GM19035 (cell line): ENCODE measurements around the gene FMO5.
"Not testable (repeated sequence)": the region's sequence is repeated elsewhere in the genome, so short reads cannot be mapped to it uniquely, and the experiment has no call there.

Source experiments
- ATAC-seq: cut with Tn5 transposase; IDR thresholded peaks from one replicate; pipeline ENCODE4 v1.9.1; 2021; ENCODE audit not compliant: unreplicated experiment

Gene FMO5

DNA sequence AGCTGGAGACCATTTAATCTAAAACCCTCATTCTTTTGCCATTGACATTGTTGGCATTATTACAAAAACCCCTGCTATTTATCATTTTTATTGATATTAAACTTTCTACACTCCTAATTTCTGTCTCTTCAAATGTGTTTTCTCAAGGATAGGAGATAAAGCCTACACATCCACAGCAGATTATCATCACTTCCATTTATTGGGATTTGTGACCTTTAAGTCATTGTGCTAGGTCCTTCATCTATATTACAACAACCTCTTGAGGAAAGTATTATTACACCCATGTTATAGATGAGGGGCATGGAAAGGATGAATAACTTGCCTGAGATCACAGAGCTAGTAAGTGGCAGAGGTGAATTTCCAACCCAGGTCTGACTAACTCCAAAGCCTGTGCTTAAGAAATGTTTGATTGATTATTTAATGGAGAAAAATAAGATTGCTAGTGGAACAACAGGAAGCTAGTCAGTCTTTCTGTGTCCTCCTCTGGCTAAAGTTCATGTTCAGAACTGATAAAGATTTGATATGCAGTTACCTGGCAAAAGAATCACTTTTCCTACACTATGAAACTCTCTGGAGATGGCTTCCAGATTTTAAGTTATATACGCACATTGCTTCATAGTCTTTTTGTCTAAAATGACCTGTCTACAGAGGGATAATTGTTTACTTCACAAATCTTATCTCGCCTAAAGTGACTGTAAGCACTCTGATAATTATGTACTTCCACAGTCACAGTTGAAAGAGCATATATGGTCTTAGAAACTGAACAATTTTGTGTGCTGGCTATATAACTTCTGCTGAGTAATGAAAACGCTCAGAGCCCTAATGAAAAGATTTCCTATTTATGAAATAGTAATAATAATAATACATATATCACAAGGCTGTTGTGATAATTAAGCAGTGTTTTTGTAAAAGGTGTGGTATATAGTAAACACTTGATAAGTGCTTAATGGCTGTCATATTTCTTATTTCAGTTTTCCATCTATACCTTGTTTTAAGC is 15.0 kb downstream of the FMO5 start:
- no peak for ATAC-seq

DNA sequence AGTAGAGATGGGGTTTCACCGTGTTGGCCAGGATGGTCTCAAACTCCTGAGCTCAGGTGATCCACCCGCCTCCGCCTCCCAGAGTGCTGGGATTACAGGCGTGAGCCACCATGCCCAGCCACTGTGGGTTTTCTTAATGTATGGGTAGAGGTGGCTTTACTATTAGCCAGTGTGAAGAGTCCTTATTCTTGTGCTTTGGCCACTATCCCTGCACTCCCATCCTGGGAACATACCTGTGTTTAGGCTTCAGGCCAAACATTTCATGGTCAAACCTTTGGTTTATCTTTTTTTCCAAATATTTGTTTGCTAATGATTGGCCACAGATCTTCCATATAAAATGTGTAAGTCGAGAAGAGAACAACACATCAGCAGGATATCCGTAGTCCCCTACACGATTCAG is 16.5 kb downstream of the FMO5 start:
- no peak for ATAC-seq

DNA sequence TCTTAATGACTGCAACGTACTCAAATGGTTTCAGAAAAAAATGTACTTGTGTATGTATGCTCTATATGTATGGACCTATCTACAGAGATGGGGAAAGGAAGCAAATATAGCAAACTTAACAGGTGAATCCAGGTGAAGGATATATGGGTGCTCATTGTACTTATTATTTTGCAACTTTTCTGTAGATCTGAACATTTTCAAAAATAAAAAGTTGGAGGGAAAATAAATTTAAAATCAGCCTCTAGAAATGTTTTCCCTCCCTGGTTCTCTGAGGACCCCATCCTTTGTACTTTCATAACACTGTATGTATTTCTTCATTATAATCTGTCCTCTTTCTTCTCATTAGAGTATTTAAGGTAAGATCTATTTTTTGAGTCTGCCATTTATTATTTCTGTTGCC is 17.9 kb downstream of the FMO5 start:
- no peak for ATAC-seq

GRCh38 chr1:147204080-147204479 is 21.1 kb downstream of the FMO5 start:
- no peak for ATAC-seq

DNA sequence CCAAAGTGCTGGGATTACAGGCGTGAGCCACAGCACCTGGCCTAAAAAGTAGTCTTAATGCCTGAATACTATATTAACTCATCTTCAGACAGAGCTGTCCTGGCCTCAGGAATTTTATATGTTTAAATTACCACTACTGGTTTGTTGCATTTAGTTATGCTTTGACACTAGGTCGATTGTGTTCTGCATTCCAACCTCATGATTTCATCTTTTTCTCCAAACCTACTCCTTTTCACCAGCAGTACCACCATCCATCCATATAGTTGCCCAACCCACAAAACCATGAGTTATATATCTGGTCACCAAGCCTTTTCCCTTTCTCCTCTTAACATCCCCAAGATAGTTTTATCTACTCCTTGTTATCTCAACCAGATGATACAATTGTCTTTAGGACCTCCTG is 22.6 kb downstream of the FMO5 start:
- ATAC-seq = no peak

GRCh38 chr1:147201786-147202185 is 23.4 kb downstream of the FMO5 start:
- no peak for ATAC-seq

DNA sequence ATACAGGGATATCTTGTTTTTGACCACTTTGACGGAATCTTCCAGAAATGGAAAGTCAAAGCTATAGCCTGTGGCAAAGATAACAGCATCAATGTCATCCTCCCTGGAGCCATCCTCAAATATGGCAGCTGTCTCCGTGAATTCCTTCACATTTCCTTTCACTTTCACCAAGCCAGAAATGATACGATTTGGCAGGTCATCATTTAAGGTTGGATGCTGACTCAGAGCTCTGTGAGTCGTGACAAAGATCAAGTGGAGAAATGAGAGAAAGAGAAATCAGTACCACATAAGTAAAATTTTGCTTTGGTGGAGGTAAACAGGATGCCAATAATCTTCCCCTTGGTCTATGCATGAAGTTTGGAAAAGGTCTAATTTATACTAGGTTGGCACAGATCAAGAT is 23.9 kb downstream of the FMO5 start:
- no peak for ATAC-seq

DNA sequence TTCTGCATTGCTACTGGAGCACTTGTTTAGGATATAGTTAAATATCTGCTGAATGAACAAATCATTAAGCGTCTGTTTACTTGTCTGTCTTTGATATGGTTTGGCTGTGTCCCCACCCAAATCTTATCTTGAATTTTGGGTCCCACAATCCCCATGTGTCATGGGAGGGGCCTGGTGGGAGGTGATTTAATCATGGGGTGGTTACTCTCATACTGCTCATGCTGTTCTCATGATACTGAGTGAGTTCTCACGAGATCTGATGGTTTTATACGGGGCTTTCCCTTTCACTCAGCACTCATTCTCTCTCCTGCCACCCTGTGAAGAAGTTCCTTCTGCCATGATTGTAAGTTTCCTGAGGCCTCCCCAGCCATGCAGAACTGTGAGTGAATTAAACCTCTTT is 27.8 kb downstream of the FMO5 start:
- not testable (repeated sequence) for ATAC-seq

GRCh38 chr1:147189514-147189913 is 35.6 kb downstream of the FMO5 start:
- no peak for ATAC-seq

GRCh38 chr1:147185432-147185831 is 39.7 kb downstream of the FMO5 start:
- ATAC-seq = no peak

- no peak for ATAC-seq
Observed at GRCh38 chr1:147177611-147178380, 47.3 kb downstream of the FMO5 start.

- peak; percentile 85 for ATAC-seq
Observed at GRCh38 chr1:147172168-147173016, 52.7 kb downstream of the FMO5 start, which contains the start of gene PRKAB2. Gene PRKAB2, minus strand, starts transcription at chr1:147172470. Its CDS starts 326 bp downstream, at chr1:147172144.

DNA sequence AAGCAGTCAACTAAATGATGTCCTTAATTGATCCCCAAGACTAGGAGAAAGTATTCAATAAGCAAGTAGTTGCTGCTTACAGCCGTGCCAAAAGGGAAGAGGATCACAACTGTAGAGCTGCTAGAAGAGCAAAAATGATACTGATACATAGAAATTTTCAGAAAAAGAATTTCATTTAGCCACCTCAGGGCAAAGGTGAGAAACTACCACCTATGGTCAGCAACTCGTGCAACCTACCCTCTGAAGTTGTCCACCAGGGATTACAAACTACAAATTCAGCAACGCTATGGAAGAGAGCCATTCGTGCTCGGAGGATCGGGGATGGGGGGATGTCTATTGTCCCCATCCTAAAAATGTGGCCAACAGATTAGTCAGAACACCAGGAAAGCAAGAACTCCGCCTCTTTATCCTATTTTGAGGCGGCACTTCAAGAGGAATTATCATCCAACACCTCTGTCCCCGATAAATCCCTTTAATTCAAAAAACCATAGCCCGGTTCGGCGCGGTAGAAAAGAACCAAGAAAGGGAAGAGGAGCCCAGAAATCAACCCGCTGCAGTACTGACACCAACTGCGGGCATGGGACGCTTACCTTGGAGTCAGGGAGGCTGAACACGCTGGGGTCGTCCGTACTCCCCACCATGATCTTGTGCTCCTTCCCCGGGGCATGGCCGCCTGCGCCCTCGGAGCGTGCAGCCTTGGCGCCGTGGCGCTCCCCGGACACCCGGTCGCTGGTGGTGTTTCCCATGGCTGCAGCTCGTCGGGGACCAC is 53.6 kb downstream of the FMO5 start:
- no peak for ATAC-seq

DNA sequence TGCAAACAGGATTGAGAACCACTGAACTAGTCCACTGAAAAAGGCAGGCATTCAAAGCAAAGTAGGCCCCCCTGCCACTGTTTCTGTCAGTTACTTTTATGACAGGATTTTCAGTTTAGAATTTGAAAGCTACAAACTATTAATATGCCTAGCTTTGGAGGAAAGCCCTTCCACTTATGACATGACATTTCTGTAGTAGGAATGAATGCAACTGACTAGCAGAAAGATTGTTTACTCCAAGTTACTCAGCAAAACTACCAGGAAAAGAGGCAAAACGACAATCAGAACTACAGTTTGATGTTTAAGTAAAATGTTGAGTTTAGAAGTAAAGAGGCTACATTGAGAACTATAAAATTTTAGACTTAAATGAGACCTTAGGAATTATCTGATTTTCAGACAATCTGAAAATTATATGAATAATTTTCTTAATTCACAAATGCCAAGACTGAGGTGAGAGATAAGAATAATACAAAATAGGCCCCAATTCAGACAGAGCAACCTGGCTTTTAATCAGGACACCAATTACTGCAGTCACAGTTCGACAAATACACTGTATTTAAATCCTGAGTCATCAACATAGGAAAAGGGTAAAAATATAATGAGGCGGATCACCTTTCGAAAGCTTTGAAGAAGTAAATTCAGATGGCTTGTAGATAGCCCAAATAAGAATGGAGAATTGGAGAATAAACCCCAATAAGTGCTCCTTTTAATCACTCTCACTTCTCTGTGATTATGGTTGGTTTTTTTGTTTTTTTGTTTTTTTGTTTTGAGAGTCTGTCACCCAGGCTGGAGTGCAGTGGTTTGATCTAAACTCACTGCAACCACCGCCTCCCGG is 55.1 kb downstream of the FMO5 start:
- no peak for ATAC-seq

DNA sequence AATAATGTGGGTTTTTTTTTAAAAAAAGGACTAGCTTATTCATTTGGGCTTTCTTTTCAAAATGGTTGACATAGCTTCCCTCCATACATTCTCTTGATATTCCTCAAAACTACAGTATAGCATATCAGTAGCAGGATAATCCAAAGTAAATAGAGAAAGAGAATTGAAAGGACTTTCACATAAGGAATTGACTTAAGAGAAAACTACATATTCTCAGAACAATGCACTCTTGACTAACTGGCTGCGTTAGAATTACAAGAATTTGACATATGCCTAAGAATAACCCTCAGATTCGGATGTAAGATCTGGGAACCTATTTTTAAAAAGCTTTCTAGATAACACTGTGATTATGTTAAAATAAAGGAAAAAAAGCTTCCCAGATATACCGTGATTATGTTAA is 56.0 kb downstream of the FMO5 start:
- no peak for ATAC-seq

GRCh38 chr1:147168626-147169058 is 56.5 kb downstream of the FMO5 start:
- ATAC-seq = no peak

- ATAC-seq = no peak
Observed at GRCh38 chr1:147167365-147167764, 57.8 kb downstream of the FMO5 start.

DNA sequence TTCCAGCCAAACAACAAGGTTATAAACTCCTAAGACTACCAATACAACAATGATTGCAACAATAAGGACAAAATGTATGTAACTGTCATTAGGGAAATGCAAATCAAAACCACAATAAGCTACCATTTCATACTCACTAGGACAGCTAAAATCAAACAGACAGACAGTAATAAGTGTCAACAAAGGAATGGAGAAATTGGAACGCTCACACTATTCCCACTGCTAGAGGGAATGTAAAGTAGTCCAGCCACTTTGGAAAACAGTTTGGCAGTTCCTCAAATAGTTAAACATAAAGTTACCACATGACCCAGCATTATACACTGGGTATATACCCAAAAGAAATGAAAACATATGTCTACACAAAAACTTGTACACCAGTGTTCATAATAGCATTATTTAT is 62.1 kb downstream of the FMO5 start:
- ATAC-seq = no peak

DNA sequence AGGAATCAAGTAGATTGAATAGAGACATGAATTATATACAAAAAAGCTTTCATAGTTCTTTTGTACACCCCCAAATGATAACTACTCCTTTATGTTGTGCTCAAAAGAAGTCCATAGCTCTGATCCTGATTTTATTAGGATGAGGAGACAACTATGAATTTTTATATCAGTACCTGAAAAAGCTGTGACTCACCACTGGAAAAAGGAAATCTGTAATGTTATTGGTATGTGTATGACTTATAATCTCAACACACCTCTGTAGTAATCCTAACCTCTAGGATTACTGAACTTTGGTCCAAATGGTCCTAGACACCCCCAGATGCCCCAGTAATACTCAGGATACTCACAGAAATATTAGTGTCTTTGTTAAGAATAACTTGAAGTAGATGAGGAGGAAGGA is 63.0 kb downstream of the FMO5 start:
- ATAC-seq = no peak
